ENCODE data around the gene STX1A.
A peak's percentile ranks its signal among the peaks of the same experiment; 100 is the strongest.

STX1A gene

GRCh38 chr7:73740771-73741170, 21.3 kb upstream of the STX1A start:
- peaks cover 39% of the 10 kb centered on the region for H3K27me3 Mint-ChIP-seq
- H3K9me3 Mint-ChIP-seq, result no peaks in the 10 kb centered on the region
- H3K27ac Mint-ChIP-seq, result no peak overlapping the region
- peaks cover 29% of the 10 kb centered on the region for H3K4me1 Mint-ChIP-seq (ENCODE audit: low read depth)
- no peak overlapping the region for H3K4me3 Mint-ChIP-seq
- intact Hi-C loops (cut with micrococcal nuclease), result loop anchor here (10.0 kb wide), 1 partner anchor 114 kb away; no protein-coding TSS in a partner anchor
- H3K36me3 Mint-ChIP-seq (ENCODE audit: low read depth), result peaks cover 28% of the 10 kb centered on the region

DNA sequence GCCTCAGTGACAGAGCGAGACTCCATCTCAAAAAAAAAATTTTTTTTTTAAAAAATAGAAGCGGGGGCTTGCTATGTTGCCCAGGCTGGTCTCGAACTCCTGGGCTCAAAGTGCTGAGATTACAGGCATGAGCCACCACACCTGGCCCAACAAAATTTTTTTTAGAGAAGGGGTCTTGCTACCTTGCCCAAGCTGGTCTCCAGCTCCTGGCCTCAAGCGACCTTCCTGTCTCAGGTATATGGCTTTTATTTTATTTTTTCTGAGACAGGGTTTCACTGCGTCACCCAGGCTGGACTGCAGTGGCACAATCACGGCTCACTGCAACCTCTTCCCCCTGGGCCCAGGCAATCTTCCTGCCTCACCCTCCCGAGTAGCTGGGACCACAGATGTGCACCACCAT, 20.7 kb upstream of the STX1A start:
- intact Hi-C loops (cut with micrococcal nuclease), result loop anchor here (10.0 kb wide), 1 partner anchor 115 kb away; no protein-coding TSS in a partner anchor
- Mint-ChIP-seq H3K4me3 (no peak overlapping the region), H3K4me1 (ENCODE audit: low read depth) (peaks cover 30% of the 10 kb centered on the region), H3K36me3 (ENCODE audit: low read depth) (peaks cover 33% of the 10 kb centered on the region), H3K27ac (no peak overlapping the region), H3K27me3 (peaks cover 39% of the 10 kb centered on the region), H3K9me3 (peaks cover 3% of the 10 kb centered on the region)

DNA sequence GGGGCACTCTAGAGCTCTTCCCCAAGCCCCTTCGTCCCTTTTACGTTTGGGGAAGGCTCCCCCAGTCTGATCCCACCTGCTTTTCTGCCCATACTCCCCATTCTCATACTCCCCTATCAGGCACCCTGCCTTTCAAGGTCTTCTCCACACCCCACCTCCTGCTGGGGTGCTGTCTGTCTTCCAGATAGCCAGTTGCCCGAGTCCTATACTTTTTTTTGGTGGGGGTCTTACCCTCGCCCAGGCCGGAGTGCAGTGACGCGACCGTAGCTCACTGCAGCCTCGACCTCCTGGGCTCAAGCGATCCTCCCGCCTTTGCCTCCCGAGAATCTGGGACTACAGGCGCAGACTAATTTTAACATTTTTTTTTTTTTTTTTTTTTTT, 19.9 kb upstream of the STX1A start:
- H3K4me1 Mint-ChIP-seq (ENCODE audit: low read depth), result peaks cover 38% of the 10 kb centered on the region
- peaks cover 38% of the 10 kb centered on the region for H3K27me3 Mint-ChIP-seq
- H3K36me3 Mint-ChIP-seq (ENCODE audit: low read depth), result peaks cover 38% of the 10 kb centered on the region
- intact Hi-C loops (cut with micrococcal nuclease), result loop anchor here (2.0 to 5.0 kb wide), 2 partner anchors 57 to 343 kb away; partner anchors contain the start of genes BUD23, DNAJC30 and LIMK1
- H3K9me3 Mint-ChIP-seq, result peaks cover 11% of the 10 kb centered on the region
- H3K4me3 Mint-ChIP-seq, result peak overlapping the region; percentile 97
- H3K27ac Mint-ChIP-seq, result peak overlapping the region; percentile 96

GRCh38 chr7:73738612-73739386, 19.3 kb upstream of the STX1A start, which contains the start of gene ABHD11:
Gene ABHD11, minus strand, starts transcription at chr7:73738802. Its CDS starts 32 bp downstream, at chr7:73738770.
- Mint-ChIP-seq H3K4me3 (peak within 1 kb of the TSS; percentile 97), H3K4me1 (ENCODE audit: low read depth) (peaks cover 39% of the 10 kb centered on the region), H3K9me3 (peaks cover 13% of the 10 kb centered on the region)

DNA sequence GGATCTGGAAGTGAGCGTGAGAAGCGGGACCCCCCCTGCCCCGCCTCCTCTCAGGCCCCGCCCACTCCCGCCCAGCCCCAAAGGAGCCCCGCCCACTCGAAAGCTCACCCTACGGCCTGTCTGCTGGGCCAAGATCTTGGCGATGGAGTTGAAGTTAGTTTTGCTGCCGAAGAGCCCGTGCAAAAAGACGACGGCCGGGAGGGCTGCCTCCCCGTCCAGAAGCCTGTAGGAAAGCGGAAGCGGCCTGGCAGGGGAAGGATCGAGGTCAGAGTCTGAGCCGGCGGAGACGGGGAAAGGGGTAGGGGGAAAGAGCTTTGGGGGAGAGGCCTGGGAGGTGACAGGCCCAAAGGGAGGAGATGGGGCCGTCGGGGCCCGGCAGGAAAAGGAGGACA, 18.7 kb upstream of the STX1A start:
- peaks cover 38% of the 10 kb centered on the region for H3K36me3 Mint-ChIP-seq (ENCODE audit: low read depth)
- peaks cover 34% of the 10 kb centered on the region for H3K27me3 Mint-ChIP-seq
- intact Hi-C loops (cut with micrococcal nuclease), result loop anchor here (2.0 to 5.0 kb wide), 2 partner anchors 55 to 344 kb away; partner anchors contain the start of genes BUD23, DNAJC30 and LIMK1
- H3K9me3 Mint-ChIP-seq, result peaks cover 13% of the 10 kb centered on the region
- H3K27ac Mint-ChIP-seq, result peak overlapping the region; percentile 96
- peaks cover 39% of the 10 kb centered on the region for H3K4me1 Mint-ChIP-seq (ENCODE audit: low read depth)
- H3K4me3 Mint-ChIP-seq, result peak overlapping the region; percentile 97

More at GRCh38 chr7:73738612-73739386, 19.3 kb upstream of the STX1A start, which contains the start of gene ABHD11:
- intact Hi-C loops (cut with micrococcal nuclease), result loop anchor here (2.0 to 5.0 kb wide), 2 partner anchors 56 to 344 kb away; partner anchors contain the start of genes BUD23, DNAJC30 and LIMK1
- Mint-ChIP-seq H3K27ac (peak within 1 kb of the TSS; percentile 96), H3K36me3 (ENCODE audit: low read depth) (peaks cover 38% of the 10 kb centered on the region), H3K27me3 (peaks cover 34% of the 10 kb centered on the region)

DNA sequence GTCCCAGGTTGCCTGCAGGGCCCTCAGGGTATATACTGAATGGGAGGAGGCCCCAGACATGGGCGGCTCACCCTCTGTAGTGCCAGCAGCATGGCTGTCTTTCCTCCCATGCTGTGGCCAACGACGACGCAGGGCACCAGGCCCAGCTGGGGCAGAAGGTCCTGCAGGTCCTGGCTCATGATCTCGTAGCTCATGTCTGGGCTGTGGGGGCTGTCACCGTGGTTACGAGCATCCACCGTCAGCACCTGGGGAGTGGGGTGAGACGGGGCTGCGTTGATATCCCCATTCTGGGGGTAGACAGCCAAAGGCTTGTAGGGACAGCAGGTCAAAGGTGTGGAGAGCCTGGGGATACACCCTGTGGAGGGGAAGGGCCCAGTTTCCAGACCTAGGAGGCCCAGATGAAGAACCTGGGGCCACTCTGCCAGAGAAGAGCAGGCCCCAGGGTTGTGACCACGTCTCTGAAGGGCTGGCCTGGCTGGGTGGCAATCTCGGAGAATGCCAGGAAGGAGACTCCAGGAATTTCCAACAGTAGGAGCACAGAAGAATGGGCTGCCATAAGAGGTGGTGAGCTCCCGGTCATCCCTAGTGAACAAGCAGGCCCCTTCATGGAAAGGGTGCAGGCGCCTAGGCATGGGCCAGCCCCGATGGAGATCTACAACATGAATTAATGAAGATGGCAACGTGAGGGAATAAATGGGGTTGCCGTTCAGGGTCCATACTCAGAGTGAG, 18.2 kb upstream of the STX1A start:
- Mint-ChIP-seq H3K9me3 (peaks cover 13% of the 10 kb centered on the region), H3K4me1 (ENCODE audit: low read depth) (peaks cover 39% of the 10 kb centered on the region), H3K36me3 (ENCODE audit: low read depth) (peaks cover 38% of the 10 kb centered on the region), H3K27ac (peak overlapping the region; percentile 96), H3K27me3 (peaks cover 34% of the 10 kb centered on the region), H3K4me3 (peak overlapping the region; percentile 97)
- intact Hi-C loops (cut with micrococcal nuclease), result loop anchor here (2.0 to 5.0 kb wide), 2 partner anchors 55 to 345 kb away; partner anchors contain the start of genes BUD23, DNAJC30 and LIMK1

- H3K27ac Mint-ChIP-seq, result no peak overlapping the region
- H3K36me3 Mint-ChIP-seq (ENCODE audit: low read depth), result peaks cover 38% of the 10 kb centered on the region
- H3K4me1 Mint-ChIP-seq (ENCODE audit: low read depth), result peaks cover 39% of the 10 kb centered on the region
- intact Hi-C loops (cut with micrococcal nuclease), result loop anchor here (5.0 kb wide), 1 partner anchor 345 kb away; the partner anchor contains the start of gene LIMK1
- H3K4me3 Mint-ChIP-seq, result no peak overlapping the region
- H3K27me3 Mint-ChIP-seq, result peaks cover 32% of the 10 kb centered on the region
- H3K9me3 Mint-ChIP-seq, result peaks cover 13% of the 10 kb centered on the region
Observed at GRCh38 chr7:73736885-73737284, 17.4 kb upstream of the STX1A start.

GRCh38 chr7:73735528-73735905, 16.0 kb upstream of the STX1A start:
- Mint-ChIP-seq H3K36me3 (ENCODE audit: low read depth) (peaks cover 38% of the 10 kb centered on the region), H3K27me3 (peaks cover 31% of the 10 kb centered on the region)
- intact Hi-C loops (cut with micrococcal nuclease), result loop anchor here (5.0 kb wide), 1 partner anchor 347 kb away; the partner anchor contains the start of gene LIMK1

DNA sequence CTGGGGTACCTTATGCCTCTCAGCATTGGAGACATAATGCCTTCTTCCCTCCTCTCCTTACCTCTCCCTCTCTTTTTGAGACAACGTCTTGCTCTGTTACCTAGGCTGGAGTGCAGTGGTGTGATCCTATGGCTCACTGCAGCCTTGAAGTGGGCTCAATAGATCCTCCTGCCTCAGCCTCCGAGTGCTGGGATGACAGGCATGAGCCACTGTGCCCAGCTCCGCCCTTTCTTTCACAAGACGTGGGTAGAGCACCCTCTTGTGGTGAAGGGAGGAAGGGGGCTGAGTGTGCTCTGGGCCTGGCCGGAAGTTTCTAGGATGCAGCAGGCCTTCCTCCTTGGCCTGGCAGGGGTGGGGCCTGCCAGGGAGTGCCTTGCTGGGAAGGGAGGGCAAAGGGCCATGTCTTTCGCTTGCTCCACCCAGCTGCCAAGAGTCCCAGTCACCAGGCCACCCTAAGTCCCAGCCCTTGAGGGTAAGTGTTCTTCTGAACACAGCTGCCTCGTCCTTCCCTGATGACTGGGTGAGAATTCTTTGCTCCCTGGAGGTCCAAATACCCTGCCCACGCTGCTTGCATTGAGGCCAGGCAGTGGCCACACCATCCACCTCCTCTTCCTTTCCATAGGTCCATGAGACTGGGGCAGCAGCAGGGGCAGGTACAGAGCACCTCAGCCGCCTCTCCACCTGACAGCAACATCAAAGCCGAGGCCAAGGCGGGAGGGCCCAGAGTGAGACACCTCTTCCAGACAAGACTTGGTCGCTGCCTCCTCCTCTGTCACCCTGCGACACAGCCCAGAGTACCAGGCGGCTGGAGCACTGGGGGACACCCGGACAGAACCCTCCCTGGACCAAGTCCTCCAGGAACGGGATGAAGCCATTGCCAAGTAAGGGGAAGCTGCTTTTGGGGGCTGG, 15.4 kb upstream of the STX1A start:
- intact Hi-C loops (cut with micrococcal nuclease), result loop anchor here (5.0 kb wide), 1 partner anchor 347 kb away; the partner anchor contains the start of gene LIMK1
- H3K4me1 Mint-ChIP-seq (ENCODE audit: low read depth), result peaks cover 39% of the 10 kb centered on the region
- peaks cover 38% of the 10 kb centered on the region for H3K36me3 Mint-ChIP-seq (ENCODE audit: low read depth)
- peaks cover 13% of the 10 kb centered on the region for H3K9me3 Mint-ChIP-seq
- H3K4me3 Mint-ChIP-seq, result no peak overlapping the region
- H3K27me3 Mint-ChIP-seq, result peaks cover 33% of the 10 kb centered on the region
- peak overlapping the region; percentile 50 for H3K27ac Mint-ChIP-seq

More at GRCh38 chr7:73735528-73735905, 16.0 kb upstream of the STX1A start:
- peak overlapping the region; percentile 50 for H3K27ac Mint-ChIP-seq
- peaks cover 39% of the 10 kb centered on the region for H3K4me1 Mint-ChIP-seq (ENCODE audit: low read depth)
- H3K9me3 Mint-ChIP-seq, result peaks cover 13% of the 10 kb centered on the region
- H3K4me3 Mint-ChIP-seq, result no peak overlapping the region

- Mint-ChIP-seq H3K9me3 (peaks cover 13% of the 10 kb centered on the region), H3K4me3 (no peak overlapping the region)
Observed at GRCh38 chr7:73732397-73732796, 12.9 kb upstream of the STX1A start.

GRCh38 chr7:73730485-73730884, 11.0 kb upstream of the STX1A start:
- peaks cover 50% of the 10 kb centered on the region for H3K27me3 Mint-ChIP-seq
- H3K36me3 Mint-ChIP-seq (ENCODE audit: low read depth), result peaks cover 8% of the 10 kb centered on the region
- no peak overlapping the region for H3K27ac Mint-ChIP-seq
- peaks cover 13% of the 10 kb centered on the region for H3K9me3 Mint-ChIP-seq
- intact Hi-C loops (cut with micrococcal nuclease), result no loop called here
- peaks cover 10% of the 10 kb centered on the region for H3K4me1 Mint-ChIP-seq (ENCODE audit: low read depth)
- no peak overlapping the region for H3K4me3 Mint-ChIP-seq

More at GRCh38 chr7:73732397-73732796, 12.9 kb upstream of the STX1A start:
- intact Hi-C loops (cut with micrococcal nuclease), result no loop called here
- peaks cover 27% of the 10 kb centered on the region for H3K36me3 Mint-ChIP-seq (ENCODE audit: low read depth)
- no peak overlapping the region for H3K27ac Mint-ChIP-seq
- peaks cover 21% of the 10 kb centered on the region for H3K4me1 Mint-ChIP-seq (ENCODE audit: low read depth)
- H3K27me3 Mint-ChIP-seq, result peaks cover 46% of the 10 kb centered on the region

GRCh38 chr7:73728551-73728950, 9.1 kb upstream of the STX1A start:
- H3K4me3 Mint-ChIP-seq, result no peak overlapping the region
- intact Hi-C loops (cut with micrococcal nuclease), result no loop called here
- H3K27me3 Mint-ChIP-seq, result peaks cover 63% of the 10 kb centered on the region
- H3K9me3 Mint-ChIP-seq, result no peaks in the 10 kb centered on the region
- no peaks in the 10 kb centered on the region for H3K36me3 Mint-ChIP-seq (ENCODE audit: low read depth)
- no peaks in the 10 kb centered on the region for H3K4me1 Mint-ChIP-seq (ENCODE audit: low read depth)
- no peak overlapping the region for H3K27ac Mint-ChIP-seq

GRCh38 chr7:73727952-73728351, 8.5 kb upstream of the STX1A start:
- Mint-ChIP-seq H3K4me1 (ENCODE audit: low read depth) (no peaks in the 10 kb centered on the region), H3K9me3 (no peaks in the 10 kb centered on the region), H3K36me3 (ENCODE audit: low read depth) (no peaks in the 10 kb centered on the region), H3K27ac (no peak overlapping the region), H3K27me3 (peaks cover 61% of the 10 kb centered on the region), H3K4me3 (no peak overlapping the region)
- intact Hi-C loops (cut with micrococcal nuclease), result no loop called here

Measured in dendritic cell treated with granulocyte-macrophage colony-stimulating factor and Interleukin-4, amounts not matched to agents 40 ng/mL and 50 ng/mL, for 4 days (primary cell).